A549 (cell line): ENCODE results near the gene ANKRD39.

Experiments used
- CHD2 ChIP-seq: fragments of 150-350 bp; IDR thresholded peaks from 2 replicates; pipeline ENCODE4 v1.6.1; 2014; ENCODE audit warnings: low read length; ENCODE audit not compliant: partially characterized antibody
- CHD4 ChIP-seq: fragments of 200-600 bp; sonication (generic); IDR thresholded peaks from 2 replicates; pipeline ENCODE4 v1.6.1; 2016; ENCODE audit warnings: antibody characterized with exemption, mild to moderate bottlenecking, borderline replicate concordance
- CTCF ChIP-seq: fragments of >200 bp; sonication (Bioruptor Twin); formaldehyde crosslinking; IDR thresholded peaks from 3 replicates; pipeline ENCODE4 v1.5.1; 2016
- EP300 ChIP-seq, 2 experiments: fragments of >200 bp; sonication (Bioruptor Twin); formaldehyde crosslinking; IDR thresholded peaks; 2 replicates in 1 of 2; 3 replicates in 1 of 2; pipeline ENCODE4 v1.6.1; 2016 to 2017
- HOXB5 ChIP-seq: fragments of 250-450 bp; sonication (Bioruptor Pico); IDR thresholded peaks from 2 replicates; pipeline ENCODE4 v1.5.0; 2020; ENCODE audit warnings: mild to moderate bottlenecking, moderate library complexity
- MYC ChIP-seq: IDR thresholded peaks from 2 replicates; pipeline ENCODE4 v1.6.1; 2012; ENCODE audit warnings: mild to moderate bottlenecking, inconsistent platforms, low read length, improper control_type of control experiment, borderline replicate concordance
- RAD21 ChIP-seq, 2 experiments: fragments of >200 bp in 1 of 2; sonication (Bioruptor Twin) in 1 of 2; formaldehyde crosslinking in 1 of 2; IDR thresholded peaks in 1 of 2; conservative IDR thresholded peaks in 1 of 2; 2 replicates in 1 of 2; 3 replicates in 1 of 2; pipeline ENCODE4 v1.6.1; 2012 to 2018; ENCODE audit warnings: inconsistent platforms in 1 of 2
- REST ChIP-seq: fragments of 200-600 bp; sonication (generic); IDR thresholded peaks from 2 replicates; pipeline ENCODE4 v1.6.1; 2016; ENCODE audit warnings: antibody characterized with exemption, mild to moderate bottlenecking, moderate library complexity

- TF ChIP-seq EP300 (IDR thresholded peaks at IDR 0.05) (no peak), RAD21 (conservative IDR thresholded peaks at IDR 0.05 in 1 of 2, IDR thresholded peaks at IDR 0.05 in 1 of 2) (no peak), MYC (no peak), CTCF (no peak), HOXB5 (CRISPR knock-in tag) (no peak), CHD2 (no peak), REST (no peak), CHD4 (no peak)
Measured at GRCh38 chr2:96844405-96844808, 13.4 kb downstream of the ANKRD39 start.
